K562 (cell line): ENCODE data around the gene ENHO. TPM values are rescaled to one million over a fixed set of nuclear protein-coding genes. Genes with fewer than 3 reads are reported as not detected.

Experiments used
- AFF1 ChIP-seq, 2 experiments: fragments of 450-650 bp; IDR thresholded peaks; 2 replicates each; pipeline ENCODE4 v1.6.1; 2018; ENCODE audit warnings: mild to moderate bottlenecking in 2 of 2, low read depth in 1 of 2; ENCODE audit not compliant: partially characterized antibody in 2 of 2
- CTCF ChIP-seq, 3 experiments: IDR thresholded peaks in 2 of 3; conservative IDR thresholded peaks in 1 of 3; 2 replicates each; pipeline ENCODE4 v1.5.1; 2011 to 2012; ENCODE audit warnings: low read length in 3 of 3, mild to moderate bottlenecking in 3 of 3, control low read depth in 2 of 3, improper control_type of control experiment in 1 of 3, inconsistent platforms in 1 of 3, low read depth in 1 of 3, mixed read lengths in 1 of 3, moderate library complexity in 1 of 3; ENCODE audit not compliant: insufficient read depth in 2 of 3
- HDAC2 ChIP-seq: fragments of 450-650 bp; IDR thresholded peaks from 2 replicates; pipeline ENCODE4 v1.6.1; 2016; ENCODE audit warnings: mild to moderate bottlenecking
- SLC30A9 ChIP-seq: fragments of 250-450 bp; sonication (Bioruptor Pico); IDR thresholded peaks from 2 replicates; pipeline ENCODE4 v1.8.0; 2022; ENCODE audit warnings: mild to moderate bottlenecking, moderate library complexity
- TAF9B ChIP-seq: fragments of 450-650 bp; IDR thresholded peaks from 2 replicates; pipeline ENCODE4 v1.6.1; 2018; ENCODE audit warnings: mild to moderate bottlenecking; ENCODE audit not compliant: partially characterized antibody
- polyA plus RNA-seq, 8 experiments: library from polyadenylated mRNA; depleted of rRNA in 4 of 8; stranded (reverse) in 5 of 8; unstranded in 3 of 8; fragments of >200 nt; fragmentation: Nextera tagmentation in 2 of 8; fragmentation: Illumina TruSeq in 1 of 8; extraction: Ambion mirVana in 2 of 8; extraction: Trizol in 1 of 8; gene quantifications; 2 replicates each; pipeline versions ENCODE4 v1.2.1 to v1.2.3, GENCODE V29; 2011 to 2014; ENCODE audit warnings: inconsistent platforms in 1 of 8, missing spikeins in 1 of 8
- total RNA-seq, 7 experiments: library from RNA; depleted of rRNA in 6 of 7; stranded (reverse); fragments of >200 nt in 6 of 7; fragmentation: Illumina TruSeq in 2 of 7; extraction: Trizol in 2 of 7; gene quantifications; 2 replicates each; pipeline versions ENCODE4 v1.2.1 to v1.2.3, GENCODE V29; 2011 to 2021; ENCODE audit warnings: low replicate concordance in 1 of 7

ENHO gene
- total and polyA plus RNA-seq, 9 of the 15 experiments (the other 6 are each of a cell fraction or from before 2014, with no cell fraction given) = 0.24 TPM; not detected in 8

DNA sequence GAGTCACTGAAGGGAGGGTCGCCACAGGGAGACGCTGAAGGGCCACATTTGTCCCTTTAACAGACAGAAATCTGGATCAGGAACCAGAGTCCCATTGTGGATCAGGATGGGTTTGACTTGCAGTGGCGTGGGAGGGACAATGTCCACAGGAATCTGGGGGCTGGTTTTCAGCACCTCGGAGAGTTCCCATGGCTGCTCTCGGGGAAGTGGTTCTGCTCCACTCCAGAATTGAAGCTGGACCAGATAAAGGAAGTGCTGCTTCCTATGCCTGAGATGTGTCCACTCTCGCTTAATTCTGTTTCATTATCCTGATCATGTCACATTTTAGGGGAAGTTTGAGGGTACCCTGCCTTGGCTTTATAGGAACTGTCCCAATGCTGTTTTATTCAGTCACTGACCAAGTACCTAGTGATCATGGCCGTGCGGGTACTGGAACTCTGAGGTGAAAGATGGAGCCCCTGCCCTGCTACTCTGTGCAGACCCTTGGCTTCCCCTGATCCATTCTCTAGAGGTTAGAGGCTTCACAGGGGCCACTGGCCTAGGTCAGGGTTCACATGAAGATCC, 28.7 kb downstream of the ENHO start (continued):
- 0 out of 2 replicates have a peak, but pooled peaks have one; percentile 26 for TF ChIP-seq HDAC2
- no peak for TF ChIP-seq SLC30A9 (CRISPR knock-in tag)
- no peak for TF ChIP-seq TAF9B
- no peak for TF ChIP-seq CTCF (IDR thresholded peaks at IDR 0.05 in 2 of 3, conservative IDR thresholded peaks at IDR 0.05 in 1 of 3; ENCODE audit: insufficient read depth in 2 of 3, low read depth in 1 of 3, low read length in 3 of 3)
- TF ChIP-seq AFF1 (IDR thresholded peaks at IDR 0.05; ENCODE audit: low read depth in 1 of 2, partially characterized antibody in 2 of 2) = peak in 1 of 2 experiments; percentile 83
